ENCODE measurements around the gene HIRA.
"Not testable (repeated sequence)": the region's sequence is repeated elsewhere in the genome, so short reads cannot be mapped to it uniquely, and the experiment has no call there.

Gene HIRA

GRCh38 chr22:19436444-19437161 lies 5.1 kb upstream of the HIRA start:
- DNase-seq, result not testable (repeated sequence)

GRCh38 chr22:19434829-19435580 lies 3.5 kb upstream of the HIRA start:
- DNase-seq, result no peak

DNA sequence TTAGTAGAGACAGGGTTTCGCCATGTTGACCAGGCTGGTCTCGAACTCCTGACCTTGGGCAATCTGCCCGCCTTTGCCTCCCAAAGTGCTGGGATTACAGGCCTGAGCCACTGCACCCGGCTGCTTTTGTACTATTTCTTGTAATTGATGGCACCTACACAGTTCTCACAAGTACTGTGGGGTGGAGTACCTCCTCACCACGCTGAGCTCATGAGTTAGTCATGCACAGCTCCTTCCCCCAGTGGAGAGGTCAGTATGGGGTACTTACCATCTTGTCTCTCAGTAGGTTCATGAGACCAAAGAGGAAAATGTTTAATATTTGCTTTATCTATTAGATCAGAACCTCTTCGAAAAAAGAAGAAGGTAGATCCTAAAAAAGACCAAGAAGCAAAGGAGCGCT lies 2.9 kb upstream of the HIRA start:
- no peak for DNase-seq

GRCh38 chr22:19432133-19432851 lies 759 bp upstream of the HIRA start, which contains the start of gene MRPL40:
MRPL40 (plus strand) TSS chr22:19432545; CDS start chr22:19432555, 10 bp downstream.
- peak; percentile 94 for DNase-seq

GRCh38 chr22:19430890-19431541 lies 517 bp downstream of the HIRA start:
- DNase-seq, result peak; percentile 44 to 57

DNA sequence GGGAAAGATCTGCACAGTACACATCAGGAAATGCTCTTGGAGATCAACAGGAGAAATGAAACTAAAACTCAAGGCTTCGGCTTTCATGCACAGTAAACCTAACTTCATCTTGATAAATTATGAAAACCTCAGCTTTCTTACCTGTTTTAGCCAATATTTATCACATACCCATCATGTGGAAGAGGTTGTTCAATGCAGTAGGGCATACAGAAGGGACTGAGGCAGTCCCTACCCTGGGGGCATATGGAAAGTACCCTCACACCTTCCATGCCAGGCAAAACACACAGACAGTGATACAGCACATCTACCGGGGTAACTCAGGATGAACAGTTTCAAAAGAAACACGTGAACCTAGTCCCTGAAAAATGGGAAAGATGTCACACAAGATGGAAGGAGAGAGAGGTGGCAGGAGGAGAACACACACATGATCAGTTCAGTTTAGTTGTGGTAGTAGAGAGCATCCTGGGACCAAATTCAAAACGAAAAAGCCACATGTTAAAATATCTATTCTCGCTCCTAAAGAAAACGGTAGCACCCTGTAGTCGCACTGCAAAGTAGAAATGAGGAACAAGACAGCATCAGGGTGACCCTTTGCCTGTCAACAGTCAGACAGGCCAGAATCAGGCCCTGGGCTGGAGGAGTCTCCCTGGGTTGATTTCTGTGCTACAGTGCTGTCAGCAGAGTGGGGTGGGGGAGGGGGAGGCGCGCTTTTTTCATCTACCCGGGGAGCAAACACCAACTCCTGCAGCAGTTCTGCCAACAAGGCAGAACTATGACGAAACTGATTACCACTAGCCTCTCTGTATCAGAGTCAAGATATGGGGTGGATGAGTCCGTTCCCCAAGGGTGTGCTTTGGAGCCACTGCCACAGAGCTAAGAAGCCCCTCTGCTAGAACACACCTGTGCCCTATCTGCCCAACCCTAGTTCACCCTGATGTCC lies 1.3 kb downstream of the HIRA start:
- peak in 1 of 2 experiments; percentile 55 for DNase-seq

DNA sequence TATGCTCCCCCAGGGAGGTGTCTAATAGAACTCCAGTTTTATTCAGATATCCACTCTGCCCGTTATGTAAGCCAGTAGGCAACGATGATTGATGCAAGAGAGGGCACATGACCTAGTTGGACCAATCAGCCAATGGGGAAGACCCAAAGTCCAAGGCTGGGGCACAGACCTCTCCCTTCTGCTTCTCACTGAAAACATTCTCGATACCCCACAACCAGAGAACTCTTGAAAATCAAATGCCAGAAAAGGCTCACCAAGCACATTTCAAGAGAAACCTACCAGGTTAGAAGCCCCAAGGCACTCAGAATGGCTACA lies 7.4 kb downstream of the HIRA start:
- DNase-seq, result no peak

GRCh38 chr22:19422440-19423301 lies 8.9 kb downstream of the HIRA start:
- DNase-seq, result no peak

GRCh38 chr22:19420321-19420720 lies 11.2 kb downstream of the HIRA start:
- no peak for DNase-seq

- DNase-seq, result peak; percentile 41 to 54
These were observed 11.9 kb downstream of the HIRA start for GRCh38 chr22:19419464-19420178.

GRCh38 chr22:19419086-19419463 lies 12.5 kb downstream of the HIRA start:
- no peak for DNase-seq

- DNase-seq, result no peak
These were observed 18.6 kb downstream of the HIRA start for GRCh38 chr22:19412923-19413322.

DNA sequence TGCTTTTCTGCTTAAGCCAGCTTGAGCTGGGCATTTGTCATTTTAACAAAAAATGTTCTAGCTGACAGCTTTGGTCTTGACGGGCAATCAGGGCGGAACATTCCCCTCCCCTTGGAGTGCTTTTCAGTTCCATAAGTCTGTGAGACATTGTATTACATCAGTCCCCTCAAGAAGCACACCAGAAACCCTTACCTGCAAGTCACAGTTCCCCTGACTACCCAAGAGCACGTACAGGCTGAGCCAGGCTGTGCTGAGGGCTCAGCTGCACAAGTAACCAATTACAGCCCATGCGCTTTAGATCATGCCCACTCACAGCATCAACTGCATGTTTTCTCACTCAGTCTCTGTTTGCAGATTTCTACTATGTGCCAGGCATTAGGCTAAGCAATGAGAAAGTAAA lies 19.1 kb downstream of the HIRA start:
- no peak for DNase-seq

- DNase-seq, result no peak
These were observed 19.9 kb downstream of the HIRA start for GRCh38 chr22:19411690-19412045.

DNA sequence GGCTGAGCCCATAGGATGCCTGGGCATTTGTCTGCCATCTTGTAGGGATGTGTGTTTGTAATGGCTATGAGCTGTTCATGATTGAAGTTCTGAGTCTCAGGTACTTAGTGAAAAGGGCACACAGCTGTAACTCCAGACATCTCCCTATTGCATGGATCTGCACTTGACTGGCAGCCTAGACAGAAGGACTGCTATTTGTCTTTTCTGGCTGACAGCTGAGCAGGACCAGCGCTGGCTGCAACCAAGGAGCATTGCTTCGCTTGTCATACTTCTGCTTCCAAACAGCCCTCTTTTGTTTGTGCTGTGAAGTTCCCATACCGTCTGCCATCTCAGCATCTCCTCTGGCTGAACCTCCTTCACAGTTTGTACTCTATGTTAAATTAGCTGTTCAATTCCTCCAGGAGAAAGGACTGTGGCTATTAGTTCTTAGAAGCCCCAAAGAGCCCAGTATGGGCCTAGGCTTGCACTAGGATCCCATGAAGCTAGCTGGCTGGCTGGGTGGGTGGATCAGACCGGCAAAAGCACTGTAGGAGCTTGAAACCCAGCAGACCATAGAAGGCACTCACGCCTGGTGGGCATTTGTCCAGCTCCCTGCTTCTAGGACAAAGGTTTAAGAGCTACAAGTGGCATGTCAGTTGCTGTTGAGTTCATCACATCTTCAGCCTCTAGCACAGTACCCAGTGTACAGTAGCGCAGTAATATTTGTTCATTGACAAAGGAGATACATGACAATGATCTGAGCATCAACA lies 20.4 kb downstream of the HIRA start:
- no peak for DNase-seq

GRCh38 chr22:19407649-19408606 lies 23.6 kb downstream of the HIRA start:
- DNase-seq, result no peak

GRCh38 chr22:19406846-19407245 lies 24.7 kb downstream of the HIRA start:
- no peak for DNase-seq

- no peak for DNase-seq
These were observed 25.2 kb downstream of the HIRA start for GRCh38 chr22:19406281-19406811.

Measured in activated T-cell treated with anti-CD3 and anti-CD28 coated beads, Interleukin-2, amount 50 U/mL, for 48 hours (primary cell).